BJ (cell line): ENCODE data around the gene DMRTC2. TPM values are rescaled to one million over a fixed set of nuclear protein-coding genes. Genes with fewer than 3 reads are reported as not detected.

Experiments
- CTCF ChIA-PET: fragments of 350-600 bp; formaldehyde crosslinking; extraction: SDS; loops from one replicate; lab custom pipeline; 2021; ENCODE audit warnings: antibody characterized with exemption, inconsistent platforms; lab: Yijun Ruan, JAX
- POLR2A ChIA-PET: fragments of 300-600 bp; sonication (Branson Sonifier 250); formaldehyde crosslinking; extraction: SDS; loops from one replicate; lab custom pipeline; 2021; ENCODE audit warnings: antibody characterized with exemption; lab: Charles Lee
- DNase-seq: peaks from one replicate; pipeline ENCODE4 v3.0.0-alpha.2; 2011; ENCODE audit warnings: low read depth
- H3K27me3 ChIP-seq: 2 replicates; pipeline ENCODE4 v1.6.0; 2011; ENCODE audit warnings: low read length; ENCODE audit not compliant: control insufficient read depth, insufficient read depth
- H3K36me3 ChIP-seq: 2 replicates; pipeline ENCODE4 v1.5.1; 2011; ENCODE audit warnings: low read length; ENCODE audit not compliant: control insufficient read depth, insufficient read depth
- H3K4me3 ChIP-seq: 2 replicates; pipeline ENCODE4 v1.5.1; 2011; ENCODE audit warnings: low read depth, mild to moderate bottlenecking, control low read depth, low read length
- CTCF ChIP-seq: IDR thresholded peaks from 2 replicates; pipeline ENCODE4 v1.5.1; 2011; ENCODE audit warnings: low read depth, mild to moderate bottlenecking, control low read depth, inconsistent platforms, low read length, moderate library complexity; ENCODE audit not compliant: insufficient read depth
- polyA plus RNA-seq: library from polyadenylated mRNA; depleted of rRNA; stranded (reverse); fragments of >200 nt; gene quantifications from 2 replicates; pipeline ENCODE4 v1.2.3, GENCODE V29; 2011

Gene DMRTC2
- polyA plus RNA-seq, 1 experiment, result not detected

- DNase-seq, result no peak
- Histone ChIP-seq H3K4me3 (no peak overlapping the region), H3K36me3 (peaks cover 43% of the 10 kb centered on the region), H3K27me3 (no peaks in the 10 kb centered on the region)
- ChIA-PET CTCF (interaction anchor here (0.9 to 1.8 kb wide), 2 partner anchors 11 to 89 kb away, joined by 5 to 6 read pairs; no protein-coding TSS in a partner anchor), POLR2A (no interaction called here)
- TF ChIP-seq CTCF, result no peak
Observed at GRCh38 chr19:41862445-41862986, 17.7 kb downstream of the DMRTC2 start.

- no peak for DNase-seq
- TF ChIP-seq CTCF, result no peak
- ChIA-PET CTCF (interaction anchor here (0.9 to 1.8 kb wide), 2 partner anchors 10 to 88 kb away, joined by 5 to 6 read pairs; no protein-coding TSS in a partner anchor), POLR2A (no interaction called here)
- H3K4me3 ChIP-seq, result no peak overlapping the region
- peaks cover 48% of the 10 kb centered on the region for H3K36me3 ChIP-seq
- H3K27me3 ChIP-seq, result no peaks in the 10 kb centered on the region
Observed at GRCh38 chr19:41863209-41863931, 18.5 kb downstream of the DMRTC2 start.

DNA sequence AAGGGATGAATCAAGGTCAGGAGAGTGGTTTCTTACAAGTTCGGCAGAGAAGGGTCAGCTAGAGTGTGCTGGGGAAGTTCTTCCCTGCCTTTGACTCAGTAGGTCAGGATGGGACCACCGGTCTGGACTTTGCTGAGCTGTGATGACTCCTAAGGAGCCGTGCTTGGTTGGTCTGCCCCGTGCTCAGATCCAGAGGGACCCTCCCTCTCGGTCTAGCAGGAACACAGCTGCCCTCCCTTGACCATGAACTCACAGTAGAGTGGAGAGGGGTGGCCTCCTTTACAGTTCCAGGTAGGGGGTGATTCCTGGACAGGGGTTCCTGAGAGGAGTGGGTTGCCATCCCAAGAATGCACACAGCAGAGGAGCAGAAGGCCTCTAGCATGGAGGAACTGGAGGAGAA, 19.5 kb downstream of the DMRTC2 start:
- Histone ChIP-seq H3K36me3 (peaks cover 55% of the 10 kb centered on the region), H3K27me3 (no peaks in the 10 kb centered on the region), H3K4me3 (no peak overlapping the region)
- no peak for DNase-seq
- CTCF ChIA-PET, result interaction anchor here (0.9 to 1.8 kb wide), 2 partner anchors 8 to 87 kb away, joined by 4 to 5 read pairs; no protein-coding TSS in a partner anchor
- POLR2A ChIA-PET, result no interaction called here
- TF ChIP-seq CTCF, result no peak

DNA sequence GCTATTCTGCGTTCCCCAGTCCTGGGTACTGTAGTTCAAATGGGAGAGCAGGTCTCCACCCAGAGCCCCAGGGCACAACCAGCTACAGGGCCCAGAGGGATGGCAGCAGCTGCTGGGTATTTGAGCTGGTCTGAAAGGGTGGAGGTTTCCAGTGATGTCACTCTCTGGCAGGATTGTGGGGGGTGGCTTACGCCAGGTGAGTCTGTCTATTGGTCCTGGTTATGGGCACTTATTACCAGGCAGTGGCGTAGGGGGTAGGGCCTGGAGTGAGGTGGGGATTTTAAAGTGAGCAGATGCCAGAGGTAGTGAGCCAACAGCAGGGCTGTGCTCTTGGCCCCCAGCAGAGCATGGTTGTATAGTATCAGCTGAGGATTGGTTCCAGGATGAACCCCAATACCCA, 21.4 kb downstream of the DMRTC2 start:
- Histone ChIP-seq H3K36me3 (peaks cover 60% of the 10 kb centered on the region), H3K27me3 (no peaks in the 10 kb centered on the region), H3K4me3 (no peak overlapping the region)
- TF ChIP-seq CTCF, result no peak
- no peak for DNase-seq
- POLR2A ChIA-PET, result no interaction called here
- CTCF ChIA-PET, result interaction anchor here (1.1 to 1.5 kb wide), 2 partner anchors 61 to 91 kb away, joined by 3 read pairs; partner anchors contain the start of gene ERFL
